IPS DF 6.9 (cell line): ENCODE results near the gene KIF27.
"Not testable (repeated sequence)": the region's sequence is repeated elsewhere in the genome, so short reads cannot be mapped to it uniquely, and the experiment has no call there.

Experiments used
- DNase-seq: peaks from one replicate; pipeline ENCODE4 v3.0.0-alpha.2; 2013; ENCODE audit warnings: low read depth, low spot score
- H3K27ac ChIP-seq: one replicate; pipeline ENCODE4 v1.5.1; 2013; ENCODE audit warnings: low read length, control low read depth
- H3K27me3 ChIP-seq: 2 replicates; pipeline ENCODE4 v1.6.1; 2013; ENCODE audit warnings: mild to moderate bottlenecking, low read length; ENCODE audit not compliant: control insufficient read depth, insufficient read depth
- H3K36me3 ChIP-seq: 2 replicates; pipeline ENCODE4 v1.6.1; 2013; ENCODE audit warnings: low read length; ENCODE audit not compliant: control insufficient read depth, insufficient read depth
- H3K4me1 ChIP-seq: 2 replicates; pipeline ENCODE4 v1.6.1; 2013; ENCODE audit warnings: low read length; ENCODE audit not compliant: control insufficient read depth, insufficient read depth
- H3K4me3 ChIP-seq: 2 replicates; pipeline ENCODE4 v1.5.1; 2013; ENCODE audit warnings: mild to moderate bottlenecking, low read length
- H3K9me3 ChIP-seq: 2 replicates; pipeline ENCODE4 v1.6.1; 2013; ENCODE audit warnings: low read length, inconsistent platforms; ENCODE audit not compliant: control insufficient read depth, insufficient read depth
- WGBS: extraction: QIAGEN DNeasy Blood & Tissue Kit; methylation state at CpG from one replicate; pipeline ENCODE4 v1.1.7; 2013; ENCODE audit warnings: mixed read lengths, missing lambda C conversion rate; ENCODE audit not compliant: insufficient read length, insufficient coverage; 5-methylcytosine and 5-hydroxymethylcytosine counted together

The KIF27 gene

GRCh38 chr9:83932851-83933250 lies 11.6 kb upstream of the KIF27 start:
- Histone ChIP-seq H3K4me1 (peaks cover 1% of the 10 kb centered on the region; the same call in 1 of the 2 replicates), H3K27me3 (no peaks in the 10 kb centered on the region), H3K27ac (no peak overlapping the region), H3K36me3 (no peaks in the 10 kb centered on the region), H3K9me3 (no peaks in the 10 kb centered on the region), H3K4me3 (no peak overlapping the region)
- DNase-seq = no peak
- WGBS = no CpG with 5 or more reads among the region's 5 CpGs

DNA sequence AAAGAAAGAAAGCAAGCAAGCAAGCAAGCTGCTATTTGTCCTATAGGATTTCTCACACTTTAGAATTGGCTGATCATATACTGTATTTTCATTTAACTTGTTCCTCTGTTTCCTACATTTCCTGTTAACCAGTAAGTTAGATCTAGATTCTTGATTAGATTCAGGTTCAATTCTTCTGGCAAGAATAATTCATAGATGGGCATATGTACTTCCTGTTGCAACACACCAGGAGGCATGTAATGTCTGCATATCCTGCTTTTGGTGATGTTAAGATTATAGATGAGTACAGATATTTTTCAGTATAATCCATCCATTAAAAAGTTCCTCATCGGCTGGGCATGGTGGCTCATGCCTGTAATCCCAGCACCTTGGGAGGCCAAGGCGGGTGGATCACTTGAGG lies 10.8 kb upstream of the KIF27 start:
- H3K4me3 ChIP-seq = no peak overlapping the region
- no peaks in the 10 kb centered on the region for H3K36me3 ChIP-seq
- H3K4me1 ChIP-seq = peaks cover 1% of the 10 kb centered on the region; the same call in 1 of the 2 replicates
- H3K27ac ChIP-seq = no peak overlapping the region
- no peak for DNase-seq
- H3K27me3 ChIP-seq = no peaks in the 10 kb centered on the region
- WGBS = no CpG with 5 or more reads among the region's 2 CpGs
- H3K9me3 ChIP-seq = no peaks in the 10 kb centered on the region

GRCh38 chr9:83930881-83931280 lies 9.6 kb upstream of the KIF27 start:
- no CpG with 5 or more reads among the region's 5 CpGs for WGBS
- Histone ChIP-seq H3K9me3 (no peaks in the 10 kb centered on the region), H3K27me3 (no peaks in the 10 kb centered on the region), H3K4me3 (no peak overlapping the region), H3K4me1 (peaks cover 1% of the 10 kb centered on the region; the same call in 1 of the 2 replicates), H3K36me3 (no peaks in the 10 kb centered on the region), H3K27ac (no peak overlapping the region)
- DNase-seq = no peak

- Histone ChIP-seq H3K4me1 (no peaks in the 10 kb centered on the region), H3K27ac (no peak overlapping the region), H3K4me3 (no peak overlapping the region), H3K36me3 (no peaks in the 10 kb centered on the region), H3K9me3 (no peaks in the 10 kb centered on the region), H3K27me3 (no peaks in the 10 kb centered on the region)
- DNase-seq = no peak
- WGBS = no CpG with 5 or more reads among the region's 1 CpG
Observed at GRCh38 chr9:83927591-83927990, 6.4 kb upstream of the KIF27 start.

DNA sequence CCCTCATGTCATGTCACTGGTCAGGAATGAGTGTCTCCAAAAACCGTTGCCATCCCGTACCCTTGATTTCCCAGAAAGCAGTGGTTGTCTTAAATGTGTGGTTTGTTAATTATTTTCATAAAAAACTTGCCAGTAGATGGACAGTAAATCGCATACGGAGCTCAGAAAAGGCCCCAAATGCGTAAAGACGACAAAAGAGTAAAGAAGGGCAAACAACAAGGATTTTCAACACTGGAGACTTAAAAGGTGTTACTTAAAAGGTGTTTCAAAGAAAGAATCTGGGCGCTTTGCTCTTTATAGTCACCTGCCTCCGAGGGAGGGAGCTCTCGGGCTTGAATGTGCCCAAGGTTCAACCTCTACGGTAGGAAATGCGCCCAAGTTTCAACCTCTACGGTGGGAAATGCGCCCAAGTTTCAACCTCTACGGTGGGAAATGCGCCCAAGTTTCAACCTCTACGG lies 734 bp downstream of the KIF27 start:
- no peaks in the 10 kb centered on the region for H3K27me3 ChIP-seq
- H3K4me3 ChIP-seq = peak overlapping the region; percentile 55; the same call in 1 of the 2 replicates
- H3K36me3 ChIP-seq = no peaks in the 10 kb centered on the region
- H3K4me1 ChIP-seq = no peaks in the 10 kb centered on the region
- no peak overlapping the region for H3K27ac ChIP-seq
- H3K9me3 ChIP-seq = no peaks in the 10 kb centered on the region
- peak; percentile 5 for DNase-seq
- WGBS = no CpG with 5 or more reads among the region's 16 CpGs

DNA sequence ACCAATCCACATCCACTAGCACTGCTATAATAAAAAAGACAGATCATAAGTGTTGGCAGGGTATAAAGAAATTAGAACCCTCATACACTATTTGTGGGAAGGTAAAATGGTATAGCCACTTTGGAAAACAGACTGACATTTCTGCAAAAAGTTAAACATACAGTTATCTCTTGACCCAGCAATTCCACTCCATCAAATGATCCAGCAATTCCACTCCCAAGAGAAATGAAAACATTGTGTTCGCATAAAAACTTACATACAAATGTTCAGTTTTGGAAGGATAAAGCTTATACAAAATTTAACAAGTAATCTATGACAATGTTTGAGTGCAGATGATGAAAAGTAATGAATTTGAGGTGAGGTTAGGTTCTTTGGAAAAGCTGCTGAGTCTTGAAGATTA lies 2.1 kb downstream of the KIF27 start:
- WGBS = no CpG with 5 or more reads among the region's 1 CpG
- DNase-seq = no peak
- no peaks in the 10 kb centered on the region for H3K9me3 ChIP-seq

DNA sequence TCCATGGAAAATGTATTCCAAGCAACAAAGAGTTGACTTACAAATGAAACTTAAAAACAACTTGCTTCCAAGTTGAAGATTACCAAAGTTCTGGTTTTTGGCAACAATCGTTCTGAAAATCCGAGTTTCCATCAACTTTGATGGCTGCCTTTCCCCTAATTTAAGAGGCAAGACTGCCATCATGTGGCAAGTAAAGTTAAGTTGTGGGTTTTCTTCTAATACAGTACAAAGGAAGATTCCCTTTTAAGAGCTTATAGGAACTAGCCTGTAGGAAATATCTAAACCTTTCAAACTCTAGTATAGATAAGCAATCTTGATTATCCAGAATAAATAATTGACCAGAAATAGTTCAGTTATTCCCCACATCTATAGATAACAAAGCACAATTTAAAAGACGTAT lies 9.0 kb downstream of the KIF27 start:
- DNase-seq, H3K4me1 ChIP-seq, H3K9me3 ChIP-seq, H3K36me3 ChIP-seq, H3K27me3 ChIP-seq, H3K27ac ChIP-seq, H3K4me3 ChIP-seq: not testable (repeated sequence)
- WGBS = no CpG with 5 or more reads among the region's 3 CpGs

More for the DNA sequence above, 2.1 kb downstream of the KIF27 start:
- no peaks in the 10 kb centered on the region for H3K27me3 ChIP-seq
- no peak overlapping the region for H3K4me3 ChIP-seq
- no peak overlapping the region for H3K27ac ChIP-seq
- H3K4me1 ChIP-seq = no peaks in the 10 kb centered on the region
- no peaks in the 10 kb centered on the region for H3K36me3 ChIP-seq

DNA sequence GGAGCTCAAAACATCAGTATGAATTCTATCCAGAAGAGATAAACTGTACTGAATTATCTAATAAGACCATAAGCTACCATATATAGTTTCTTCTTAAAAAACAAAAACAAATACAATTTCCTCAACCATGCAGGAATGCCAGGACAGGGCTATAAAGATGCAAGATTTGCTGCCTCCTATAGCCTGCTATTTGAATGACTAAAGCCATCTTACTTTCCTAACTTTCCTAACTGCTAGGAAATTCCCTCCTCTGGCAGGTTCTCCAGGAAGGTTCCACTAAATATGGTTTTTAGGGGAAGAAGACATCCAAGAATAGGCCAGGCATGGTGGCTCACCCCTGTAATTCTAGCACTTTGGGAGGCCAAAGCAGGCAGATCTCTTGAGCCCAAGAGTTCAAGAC lies 15.1 kb downstream of the KIF27 start:
- DNase-seq = no peak
- no peaks in the 10 kb centered on the region for H3K4me1 ChIP-seq
- H3K4me3 ChIP-seq = no peak overlapping the region
- no peaks in the 10 kb centered on the region for H3K9me3 ChIP-seq
- H3K36me3 ChIP-seq = no peaks in the 10 kb centered on the region
- no peak overlapping the region for H3K27ac ChIP-seq
- H3K27me3 ChIP-seq = no peaks in the 10 kb centered on the region

DNA sequence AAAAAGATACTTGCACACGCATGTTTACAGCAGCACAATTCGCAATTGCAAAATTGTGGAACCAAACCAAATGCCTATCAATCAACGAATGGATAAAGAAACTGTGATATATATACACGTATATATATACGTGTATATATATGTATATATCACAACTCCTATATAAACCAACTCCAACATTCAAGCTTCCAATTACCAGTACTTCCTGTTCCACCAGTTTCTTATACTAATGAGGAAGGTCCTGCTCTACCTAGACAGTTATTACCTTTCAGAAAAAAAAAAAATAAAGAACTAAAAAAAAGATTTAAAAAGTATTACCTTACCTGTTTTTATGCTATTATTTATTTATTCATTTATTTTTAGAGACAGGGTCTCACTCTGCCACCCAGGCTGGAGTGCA lies 20.6 kb downstream of the KIF27 start:
- H3K4me1 ChIP-seq, H3K4me3 ChIP-seq, DNase-seq, H3K36me3 ChIP-seq, H3K27ac ChIP-seq, H3K9me3 ChIP-seq, H3K27me3 ChIP-seq: not testable (repeated sequence)
- no CpG with 5 or more reads among the region's 5 CpGs for WGBS

DNA sequence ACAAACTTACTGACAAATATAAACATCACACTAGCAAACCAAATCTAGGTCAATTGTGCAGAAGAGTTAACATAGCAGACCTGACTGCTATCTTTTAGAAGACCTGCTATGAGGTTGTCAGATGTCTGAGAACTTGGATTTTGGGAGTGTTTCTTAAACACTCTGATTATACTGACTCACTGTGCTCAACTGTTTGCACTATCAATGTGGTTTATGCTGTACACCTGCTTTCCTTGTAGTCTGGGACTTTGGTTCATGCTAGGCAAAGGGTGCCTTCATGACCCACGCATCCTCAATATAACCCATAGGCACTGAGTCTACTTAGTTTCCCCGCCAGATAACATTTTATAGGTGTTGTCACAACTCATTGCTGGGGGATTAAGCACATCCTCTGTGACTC lies 26.9 kb downstream of the KIF27 start:
- H3K36me3 ChIP-seq, H3K27me3 ChIP-seq, H3K4me1 ChIP-seq, H3K27ac ChIP-seq, H3K9me3 ChIP-seq, DNase-seq, H3K4me3 ChIP-seq: not testable (repeated sequence)
- no CpG with 5 or more reads among the region's 2 CpGs for WGBS

DNA sequence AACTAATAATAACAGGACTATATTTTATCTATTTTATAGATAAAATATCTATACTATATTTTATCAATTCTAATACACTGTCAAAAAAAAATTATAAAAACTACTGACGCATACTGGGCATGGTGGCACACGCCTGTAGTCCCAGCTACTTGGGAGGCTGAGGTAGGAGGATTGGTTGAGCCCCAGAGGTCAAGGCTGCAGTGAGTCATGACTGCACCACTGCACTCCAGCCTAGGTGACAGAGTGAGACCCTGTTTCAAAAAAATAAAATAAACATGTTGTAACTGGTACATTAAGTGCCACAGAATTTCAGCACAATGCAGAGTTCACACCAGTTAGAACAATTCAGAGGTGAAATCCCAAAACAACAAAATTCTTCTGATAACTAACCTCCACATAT lies 34.7 kb downstream of the KIF27 start:
- H3K27ac ChIP-seq = not testable (repeated sequence)

More for the DNA sequence above, 34.7 kb downstream of the KIF27 start:
- H3K27me3 ChIP-seq, H3K9me3 ChIP-seq, H3K4me1 ChIP-seq, H3K36me3 ChIP-seq, DNase-seq, H3K4me3 ChIP-seq: not testable (repeated sequence)
- no CpG with 5 or more reads among the region's 2 CpGs for WGBS
